T-cell (primary cell): ENCODE data around the gene TMEM184B. TPM values are rescaled to one million over a fixed set of nuclear protein-coding genes. Genes with fewer than 3 reads are reported as not detected.

ENCODE experiments used
- ATAC-seq, 4 experiments: fragments of 200-7000 bp in 3 of 4; fragments of 150-1000 bp in 1 of 4; cut with Tn5 transposase; replicated peaks in 1 of 4; 1 replicate in 3 of 4; 2 replicates in 1 of 4; pipeline ENCODE4 v1.10.0; 2021; ENCODE audit warnings: moderate library complexity in 3 of 4, mild to moderate bottlenecking in 2 of 4, moderate number of reproducible peaks in 1 of 4
- CTCF ChIA-PET, 2 donors: fragments of 300-600 bp; sonication (Branson Sonifier 250); formaldehyde crosslinking; loops; one replicate each; lab custom pipeline; 2022; ENCODE audit warnings: antibody characterized with exemption in 2 of 2; lab: Charles Lee
- POLR2A ChIA-PET, 2 donors: fragments of 300-600 bp; sonication (Branson Sonifier 250); formaldehyde crosslinking; loops; one replicate each; lab custom pipeline; 2022; ENCODE audit warnings: antibody characterized with exemption in 2 of 2; lab: Charles Lee
- DNase-seq, 35 experiments: peaks; one replicate each; pipeline versions ENCODE4 v3.0.0 to v3.0.0-alpha.2; 2013 to 2023
- H3K27ac ChIP-seq: one replicate; pipeline ENCODE4 v1.5.1; 2013; ENCODE audit warnings: low read length
- H3K27me3 ChIP-seq, 2 experiments: replicated peaks in 1 of 2; 1 replicate in 1 of 2; 2 replicates in 1 of 2; pipeline versions ENCODE4 v1.6.1 to v1.7.0; 2013; ENCODE audit warnings: low read length in 1 of 2, mixed read lengths in 1 of 2; ENCODE audit not compliant: control insufficient read depth in 2 of 2, insufficient read depth in 2 of 2; ENCODE audit errors: extremely low read depth in 1 of 2
- H3K36me3 ChIP-seq, 2 donors: 1 replicate in 1 of 2; 2 replicates in 1 of 2; pipeline versions ENCODE4 v1.6.1 to v1.7.0; 2013; ENCODE audit warnings: low read length in 1 of 2; ENCODE audit not compliant: control insufficient read depth in 2 of 2, insufficient read depth in 1 of 2; ENCODE audit errors: extremely low read depth in 1 of 2
- H3K4me1 ChIP-seq, 2 experiments: 1 replicate in 1 of 2; 2 replicates in 1 of 2; pipeline versions ENCODE4 v1.6.1 to v1.7.0; 2013; ENCODE audit warnings: low read length in 2 of 2, mixed read lengths in 1 of 2; ENCODE audit not compliant: insufficient read depth in 2 of 2, control insufficient read depth in 1 of 2; ENCODE audit errors: extremely low read depth in 1 of 2
- H3K4me3 ChIP-seq, 2 donors: 1 replicate in 1 of 2; 2 replicates in 1 of 2; pipeline versions ENCODE4 v1.5.1 to v1.7.0; 2013; ENCODE audit warnings: mild to moderate bottlenecking in 2 of 2, low read length in 1 of 2, moderate library complexity in 1 of 2; ENCODE audit not compliant: control insufficient read depth in 1 of 2; ENCODE audit errors: extremely low read depth in 1 of 2
- H3K9me3 ChIP-seq: 2 replicates; pipeline ENCODE4 v1.7.0; 2013
- H3K27ac Mint-ChIP-seq, 2 donors: one replicate each; pipeline ENCODE4 v1.8.0; 2020 to 2021; ENCODE audit warnings: mild to moderate bottlenecking in 2 of 2, mixed read lengths in 2 of 2
- H3K27me3 Mint-ChIP-seq, 2 donors: one replicate each; pipeline ENCODE4 v1.8.0; 2021 to 2022; ENCODE audit warnings: mixed read lengths in 2 of 2
- H3K36me3 Mint-ChIP-seq: one replicate; pipeline ENCODE4 v1.8.0; 2021; ENCODE audit warnings: mixed read lengths
- H3K4me1 Mint-ChIP-seq, 3 donors: one replicate each; pipeline ENCODE4 v1.8.0; 2020 to 2022; ENCODE audit warnings: mixed read lengths in 3 of 3, mild to moderate bottlenecking in 1 of 3
- H3K4me3 Mint-ChIP-seq, 3 donors: one replicate each; pipeline ENCODE4 v1.8.0; 2020 to 2022; ENCODE audit warnings: mild to moderate bottlenecking in 3 of 3, mixed read lengths in 3 of 3, moderate library complexity in 3 of 3
- H3K9me3 Mint-ChIP-seq, 3 donors: one replicate each; pipeline ENCODE4 v1.8.0; 2020 to 2022; ENCODE audit warnings: mixed read lengths in 3 of 3
- WGBS: methylation state at CpG from one replicate; pipeline ENCODE4 v1.1.5; 2013; ENCODE audit warnings: missing lambda C conversion rate; ENCODE audit not compliant: insufficient coverage; 5-methylcytosine and 5-hydroxymethylcytosine counted together
- total RNA-seq, 35 experiments: library from RNA in 6 of 35; stranded (reverse) in 6 of 35; fragments of 120-200 nt in 1 of 35; gene quantifications; one replicate each; pipeline versions ENCODE4 v1.2.1 to v1.2.4 and lab custom pipeline; 2013 to 2026

Gene TMEM184B
- total RNA-seq, 5 donors from 2014 or later (not counting 1 experiment from before 2014, with no cell fraction given): 30.8 to 41.3 (median 35.8) TPM

DNA sequence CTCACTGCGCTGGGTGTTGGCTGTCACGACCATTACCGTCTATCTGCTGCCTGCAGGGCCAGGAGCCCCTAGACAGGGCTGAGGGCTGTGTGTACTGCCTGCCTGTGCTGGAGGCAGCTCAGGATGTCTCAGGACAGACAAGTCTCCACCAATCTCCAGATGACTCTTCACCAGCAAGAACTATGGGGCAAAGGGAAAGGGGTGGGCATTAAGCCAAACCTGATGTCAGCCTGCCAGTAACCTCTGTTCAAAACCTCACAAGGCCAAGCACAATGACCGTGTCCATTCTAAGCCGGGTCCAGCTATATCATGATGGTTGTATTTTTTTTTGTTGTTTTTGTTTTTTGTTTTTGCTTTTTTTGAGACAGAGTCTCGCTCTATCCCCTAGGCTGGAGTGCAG lies 39.4 kb downstream of the TMEM184B start:
- Histone ChIP-seq H3K27ac (no peak overlapping the region), H3K36me3 (peaks cover 25 to 55% of the 10 kb centered on the region in 2 donors), H3K4me3 (no peak overlapping the region), H3K9me3 (no peaks in the 10 kb centered on the region), H3K4me1 (peaks cover 0 to 17% of the 10 kb centered on the region in 2 experiments), H3K27me3 (no peaks in the 10 kb centered on the region)
- Mint-ChIP-seq H3K9me3 (no peaks in the 10 kb centered on the region), H3K27me3 (no peaks in the 10 kb centered on the region), H3K36me3 (peaks cover 47% of the 10 kb centered on the region), H3K27ac (no peak overlapping the region), H3K4me3 (no peak overlapping the region), H3K4me1 (peaks cover 3 to 17% (median 12%) of the 10 kb centered on the region in 3 donors)
- CTCF ChIA-PET: no interaction called here
- POLR2A ChIA-PET: no interaction called here
- DNase-seq (no peak), ATAC-seq (no peak)
- WGBS: 93% methylated on average over 2 of the region's 6 CpGs

GRCh38 chr22:38232196-38232595 lies 40.6 kb downstream of the TMEM184B start:
- POLR2A ChIA-PET: no interaction called here

DNA sequence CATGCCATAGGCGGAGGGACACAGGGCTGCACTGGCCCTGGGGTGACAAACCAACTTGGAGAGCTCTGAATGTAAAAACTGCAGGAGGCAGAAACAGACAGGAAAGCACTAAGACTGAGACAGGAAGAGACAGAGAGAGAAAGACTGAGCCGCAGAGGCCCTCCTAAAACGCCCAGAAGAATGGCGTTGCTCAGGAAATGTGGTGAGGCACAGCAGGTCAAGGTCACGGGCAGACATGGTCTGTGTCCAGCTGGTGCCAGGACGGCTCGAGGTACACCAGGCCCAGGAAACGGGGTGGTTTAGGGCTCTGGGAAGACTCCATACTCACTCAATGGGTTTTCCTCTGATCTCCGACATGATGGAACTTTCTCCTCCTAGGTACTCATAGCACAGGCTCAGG lies 41.9 kb downstream of the TMEM184B start:
- H3K27ac Mint-ChIP-seq: peak overlapping the region in 1 of 2 donors; percentile 16
- WGBS: 72% methylated on average over 7 of the region's 9 CpGs
- Histone ChIP-seq H3K27me3 (no peaks in the 10 kb centered on the region), H3K4me3 (no peak overlapping the region), H3K27ac (no peak overlapping the region), H3K9me3 (no peaks in the 10 kb centered on the region), H3K36me3 (peaks cover 27 to 60% of the 10 kb centered on the region in 2 donors), H3K4me1 (peaks cover 0 to 17% of the 10 kb centered on the region in 2 experiments)
- DNase-seq (no peak), ATAC-seq (no peak)
- H3K4me1 Mint-ChIP-seq: peaks cover 3 to 17% (median 12%) of the 10 kb centered on the region in 3 donors
- POLR2A ChIA-PET: no interaction called here
- no peaks in the 10 kb centered on the region for H3K9me3 Mint-ChIP-seq
- CTCF ChIA-PET: no interaction called here
- H3K4me3 Mint-ChIP-seq: no peak overlapping the region
- peaks cover 43% of the 10 kb centered on the region for H3K36me3 Mint-ChIP-seq
- no peaks in the 10 kb centered on the region for H3K27me3 Mint-ChIP-seq

More at GRCh38 chr22:38232196-38232595, 40.6 kb downstream of the TMEM184B start:
- H3K27ac ChIP-seq: no peak overlapping the region
- DNase-seq (no peak), ATAC-seq (no peak)
- H3K27me3 ChIP-seq: no peaks in the 10 kb centered on the region
- 94% methylated on average over 3 of the region's 8 CpGs for WGBS
- no peaks in the 10 kb centered on the region for H3K27me3 Mint-ChIP-seq
- peaks cover 47% of the 10 kb centered on the region for H3K36me3 Mint-ChIP-seq
- peaks cover 0 to 17% of the 10 kb centered on the region in 2 experiments for H3K4me1 ChIP-seq
- no peak overlapping the region for H3K4me3 Mint-ChIP-seq
- H3K27ac Mint-ChIP-seq: no peak overlapping the region
- peaks cover 3 to 17% (median 12%) of the 10 kb centered on the region in 3 donors for H3K4me1 Mint-ChIP-seq
- no peaks in the 10 kb centered on the region for H3K9me3 ChIP-seq
- no peak overlapping the region for H3K4me3 ChIP-seq
- no peaks in the 10 kb centered on the region for H3K9me3 Mint-ChIP-seq
- H3K36me3 ChIP-seq: peaks cover 31 to 60% of the 10 kb centered on the region in 2 donors
- CTCF ChIA-PET: interaction anchor here in 1 of 2 donors (0.6 kb wide), 1 partner anchor 73 kb away, joined by 3 read pairs; no protein-coding TSS in a partner anchor

DNA sequence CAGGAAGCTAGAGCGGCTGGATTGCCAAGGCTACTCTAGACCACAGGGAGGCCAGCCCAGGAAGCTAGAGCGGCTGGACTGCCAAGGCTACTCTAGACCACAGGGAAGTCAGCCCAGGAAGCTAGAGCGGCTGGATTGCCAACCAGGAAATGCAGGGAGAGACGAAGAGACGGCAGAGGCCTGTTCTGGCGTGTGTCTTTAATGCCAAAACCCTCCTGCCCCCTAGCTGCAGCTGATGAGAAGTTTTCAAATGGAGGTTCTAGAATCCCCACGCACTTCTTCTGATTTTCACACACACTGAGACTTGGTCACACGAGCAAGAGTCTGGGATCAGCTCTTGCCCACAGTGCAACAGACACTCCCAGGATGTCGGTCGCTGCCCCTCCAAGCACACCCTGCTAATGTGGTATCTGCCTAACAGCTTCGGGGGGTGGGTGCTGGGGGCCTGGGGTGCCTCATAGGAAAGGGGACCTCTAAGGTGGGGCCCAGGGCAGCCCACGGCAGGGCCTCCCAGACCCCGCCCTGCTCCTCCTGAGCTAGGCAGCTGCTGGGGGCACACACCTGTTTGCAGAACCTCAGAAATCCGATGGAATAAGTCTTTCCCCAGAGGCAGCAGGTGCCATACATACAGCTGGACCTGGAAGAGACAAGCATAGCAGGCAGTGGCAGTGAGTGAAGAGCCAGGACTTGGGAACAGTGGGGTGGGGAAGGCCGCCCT lies 42.5 kb downstream of the TMEM184B start:
- Histone ChIP-seq H3K27me3 (no peaks in the 10 kb centered on the region), H3K4me3 (no peak overlapping the region), H3K4me1 (peaks cover 0 to 17% of the 10 kb centered on the region in 2 experiments), H3K27ac (no peak overlapping the region), H3K9me3 (no peaks in the 10 kb centered on the region), H3K36me3 (peaks cover 30 to 62% of the 10 kb centered on the region in 2 donors)
- ChIA-PET POLR2A (no interaction called here), CTCF (interaction anchor here in 1 of 2 donors (0.6 to 1.3 kb wide), 3 partner anchors 37 to 178 kb away, joined by 3 to 5 read pairs (median 3); no protein-coding TSS in a partner anchor)
- H3K4me1 Mint-ChIP-seq: peaks cover 3 to 17% (median 12%) of the 10 kb centered on the region in 3 donors
- peaks cover 43% of the 10 kb centered on the region for H3K36me3 Mint-ChIP-seq
- peak overlapping the region in 1 of 2 donors; percentile 66 for H3K27ac Mint-ChIP-seq
- H3K9me3 Mint-ChIP-seq: no peaks in the 10 kb centered on the region
- DNase-seq (peak in 29 of 35 experiments; percentile 15 to 66 (median 38)), ATAC-seq (peak; percentile 33 to 64 (median 48))
- H3K4me3 Mint-ChIP-seq: no peak overlapping the region
- WGBS: 72% methylated on average over 7 of the region's 15 CpGs
- no peaks in the 10 kb centered on the region for H3K27me3 Mint-ChIP-seq

DNA sequence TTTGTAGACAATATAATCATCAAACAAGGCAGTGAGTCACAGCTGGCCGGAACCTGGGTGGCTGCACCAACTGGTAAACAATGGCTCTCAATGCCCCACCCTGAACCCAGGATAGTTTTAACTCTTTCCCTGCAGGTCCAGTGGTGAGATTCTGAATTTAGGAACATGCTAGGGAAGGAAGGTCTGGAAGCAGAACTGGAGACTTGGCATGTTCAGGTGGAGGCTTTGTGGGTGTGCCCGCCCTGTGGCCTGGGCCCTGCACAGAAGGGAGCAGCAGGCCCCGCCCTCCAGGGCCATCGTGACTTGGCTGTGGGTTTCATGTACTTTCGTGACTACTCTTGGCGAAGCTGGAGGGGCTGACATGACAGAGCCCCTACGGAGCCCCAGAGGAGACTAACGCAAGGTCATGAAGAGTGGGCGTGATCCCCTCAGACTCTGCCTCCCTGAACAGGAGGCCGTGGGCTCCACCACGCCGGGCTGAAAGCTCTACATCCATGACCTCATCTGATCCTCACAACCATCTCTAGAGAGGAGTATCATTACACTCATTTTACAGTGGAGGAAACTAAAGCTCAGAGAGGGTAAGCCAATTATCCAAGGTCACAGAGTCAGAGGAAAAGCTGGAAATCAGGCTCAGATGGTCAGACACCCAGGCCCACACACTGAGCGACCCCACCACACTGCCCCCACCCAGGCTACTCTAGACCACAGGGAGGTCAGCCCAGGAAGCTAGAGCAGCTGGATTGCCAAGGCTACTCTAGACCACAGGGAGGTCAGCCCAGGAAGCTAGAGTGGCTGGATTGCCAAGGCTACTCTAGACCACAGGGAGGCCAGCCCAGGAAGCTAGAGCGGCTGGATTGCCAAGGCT lies 43.7 kb downstream of the TMEM184B start:
- ChIA-PET CTCF (interaction anchor here (0.6 to 1.3 kb wide), 6 partner anchors 13 to 177 kb away, joined by 3 to 5 read pairs (median 3); no protein-coding TSS in a partner anchor), POLR2A (interaction anchor here in 1 of 2 donors (0.5 to 0.6 kb wide), 2 partner anchors 118 to 366 kb away, joined by 3 to 4 read pairs; no protein-coding TSS in a partner anchor)
- H3K27ac ChIP-seq: peak overlapping the region; percentile 0
- Mint-ChIP-seq H3K9me3 (no peaks in the 10 kb centered on the region), H3K27me3 (no peaks in the 10 kb centered on the region), H3K27ac (peak overlapping the region; percentile 78 to 84), H3K4me3 (no peak overlapping the region), H3K36me3 (peaks cover 36% of the 10 kb centered on the region), H3K4me1 (peaks cover 3 to 17% (median 12%) of the 10 kb centered on the region in 3 donors)
- WGBS: 90% methylated on average over 11 of the region's 14 CpGs
- peaks cover 31 to 57% of the 10 kb centered on the region in 2 donors for H3K36me3 ChIP-seq
- peak in 2 of 4 experiments; percentile 46 to 57 for ATAC-seq
- peaks cover 0 to 17% of the 10 kb centered on the region in 2 experiments for H3K4me1 ChIP-seq
- no peak for DNase-seq
- H3K27me3 ChIP-seq: no peaks in the 10 kb centered on the region
- H3K4me3 ChIP-seq: no peak overlapping the region
- H3K9me3 ChIP-seq: no peaks in the 10 kb centered on the region
